ENCODE measurements around the gene PAPSS2. TPM values are rescaled to one million over a fixed set of nuclear protein-coding genes. Genes with fewer than 3 reads are reported as not detected.
A peak's percentile ranks its signal among the peaks of the same experiment; 100 is the strongest.

PAPSS2 gene
- total and polyA plus RNA-seq, 2 donors (not counting 3 experiments of a cell fraction or from before 2014, with no cell fraction given), result 27.9 to 82.6 TPM

DNA sequence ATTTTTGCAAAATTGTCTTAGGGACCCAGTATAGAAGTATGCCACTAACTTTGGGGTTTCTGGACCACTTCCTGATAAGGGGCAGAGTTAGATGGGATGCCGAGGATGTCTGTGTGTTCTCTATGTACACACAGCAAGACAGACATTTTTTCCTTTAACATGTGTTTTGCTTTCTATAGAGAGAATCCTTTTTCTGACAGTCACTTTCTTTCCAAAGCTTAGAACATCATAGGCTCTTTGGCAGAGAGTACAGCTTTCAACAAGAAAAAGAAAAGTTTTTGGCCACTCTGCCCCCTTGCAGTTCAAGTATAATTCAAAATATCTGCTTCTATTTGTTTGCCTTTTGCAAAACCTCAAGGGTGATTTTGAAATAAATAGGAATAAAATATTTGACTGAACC is 44.1 kb downstream of the PAPSS2 start:
- Histone ChIP-seq H3K4me1 (ENCODE audit: control insufficient read depth, extremely low read depth, insufficient read depth, low read length) (peaks cover 8% of the 10 kb centered on the region), H3K4me3 (replicated peaks in 1 of 3; ENCODE audit: insufficient read depth in 1 of 3, low read depth in 1 of 3, low read length in 3 of 3) (no peak overlapping the region), H4K20me1 (replicated peaks; ENCODE audit: control insufficient read depth, extremely low read depth, insufficient read depth, low read length) (no peaks in the 10 kb centered on the region), H3K36me3 (ENCODE audit: control insufficient read depth in 2 of 2, extremely low read depth in 1 of 2, insufficient read depth in 2 of 2, low read length in 2 of 2) (peaks cover 0 to 4% of the 10 kb centered on the region in 2 experiments), H3K9me3 (replicated peaks; ENCODE audit: control insufficient read depth, insufficient read depth, low read length) (no peaks in the 10 kb centered on the region), H3K9ac (replicated peaks; ENCODE audit: extremely low read depth, insufficient read depth, low read length) (no peak overlapping the region), H3K27ac (ENCODE audit: insufficient read depth, low read depth, low read length) (no peak overlapping the region), H3K27me3 (ENCODE audit: control insufficient read depth in 2 of 2, insufficient read depth in 2 of 2, low read length in 2 of 2) (no peaks in the 10 kb centered on the region), H2AFZ (ENCODE audit: low read depth, low read length) (no peak overlapping the region), H3K4me2 (ENCODE audit: insufficient read depth, low read length) (no peak overlapping the region), H3K79me2 (ENCODE audit: control insufficient read depth, insufficient read depth, low read length) (no peaks in the 10 kb centered on the region), H3K9me1 (replicated peaks; ENCODE audit: control insufficient read depth, extremely low read depth, insufficient read depth, low read length) (no peaks in the 10 kb centered on the region)
- no TSS peak for BruUV-seq (replicated peaks)
- TF ChIP-seq POLR2AphosphoS5 (IDR thresholded peaks at IDR 0.05; ENCODE audit: insufficient read depth, low read depth, low read length), result no peak
- TF ChIP-seq EZH2 (IDR thresholded peaks at IDR 0.05; ENCODE audit: borderline replicate concordance, low read depth, low read length, severe bottlenecking), result no peak
- ChIA-PET CTCF (no interaction called here), POLR2A (no interaction called here)
- intact Hi-C loops (cut with micrococcal nuclease) (no loop called here), dilution Hi-C loops (cut with MboI; ENCODE audit: extremely low pct_ligation_motif_present, low sequenced_read_pairs) (no loop called here)
- no peak for FAIRE-seq
- no peak for DNase-seq (ENCODE audit: low read depth, low spot score)

DNA sequence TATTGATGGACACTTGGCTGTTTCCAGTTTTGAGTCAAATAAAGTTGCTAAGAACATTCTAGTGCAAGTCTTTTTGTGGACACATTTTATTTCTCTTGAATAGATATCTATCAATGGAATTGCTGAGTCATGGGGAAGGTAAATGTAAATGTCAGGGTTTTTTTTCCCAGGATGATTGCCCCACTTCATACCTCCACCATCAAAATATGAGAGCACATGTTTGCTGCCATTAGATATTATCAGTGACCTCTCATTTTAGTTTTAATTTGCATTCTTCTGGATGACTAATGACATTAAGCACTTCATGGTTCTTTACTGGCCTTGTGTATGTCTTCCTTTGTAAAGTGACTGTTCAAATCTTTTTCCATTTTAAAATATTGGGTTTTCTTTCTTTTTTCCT is 45.7 kb downstream of the PAPSS2 start:
- Histone ChIP-seq H3K79me2 (ENCODE audit: control insufficient read depth, insufficient read depth, low read length) (no peaks in the 10 kb centered on the region), H3K27ac (ENCODE audit: insufficient read depth, low read depth, low read length) (no peak overlapping the region), H3K4me2 (ENCODE audit: insufficient read depth, low read length) (no peak overlapping the region), H3K9me1 (replicated peaks; ENCODE audit: control insufficient read depth, extremely low read depth, insufficient read depth, low read length) (no peaks in the 10 kb centered on the region), H3K4me1 (ENCODE audit: control insufficient read depth, extremely low read depth, insufficient read depth, low read length) (peaks cover 8% of the 10 kb centered on the region), H4K20me1 (replicated peaks; ENCODE audit: control insufficient read depth, extremely low read depth, insufficient read depth, low read length) (no peaks in the 10 kb centered on the region), H3K9ac (replicated peaks; ENCODE audit: extremely low read depth, insufficient read depth, low read length) (no peak overlapping the region), H3K4me3 (replicated peaks in 1 of 3; ENCODE audit: insufficient read depth in 1 of 3, low read depth in 1 of 3, low read length in 3 of 3) (no peak overlapping the region), H3K27me3 (ENCODE audit: control insufficient read depth in 2 of 2, insufficient read depth in 2 of 2, low read length in 2 of 2) (no peaks in the 10 kb centered on the region), H3K36me3 (ENCODE audit: control insufficient read depth in 2 of 2, extremely low read depth in 1 of 2, insufficient read depth in 2 of 2, low read length in 2 of 2) (peaks cover 2 to 4% of the 10 kb centered on the region in 2 experiments), H3K9me3 (replicated peaks; ENCODE audit: control insufficient read depth, insufficient read depth, low read length) (no peaks in the 10 kb centered on the region), H2AFZ (ENCODE audit: low read depth, low read length) (no peak overlapping the region)
- FAIRE-seq (no peak), DNase-seq (ENCODE audit: low read depth, low spot score) (peak; percentile 32)
- intact Hi-C loops (cut with micrococcal nuclease) (no loop called here), dilution Hi-C loops (cut with MboI; ENCODE audit: extremely low pct_ligation_motif_present, low sequenced_read_pairs) (no loop called here)
- CTCF ChIA-PET, result no interaction called here
- BruUV-seq (replicated peaks), result no TSS peak
- TF ChIP-seq POLR2AphosphoS5 (IDR thresholded peaks at IDR 0.05; ENCODE audit: insufficient read depth, low read depth, low read length) (no peak), POLR2A (IDR thresholded peaks at IDR 0.05; ENCODE audit: low read depth, low read length) (no peak), EZH2 (IDR thresholded peaks at IDR 0.05; ENCODE audit: borderline replicate concordance, low read depth, low read length, severe bottlenecking) (no peak), JUN (IDR thresholded peaks at IDR 0.05; ENCODE audit: borderline replicate concordance, insufficient read depth, insufficient read length, low read depth) (no peak), FOS (IDR thresholded peaks at IDR 0.05; ENCODE audit: borderline replicate concordance, insufficient read depth, low read length) (no peak), GATA2 (IDR thresholded peaks at IDR 0.05; ENCODE audit: insufficient read depth, insufficient read length, low read depth, low read length) (no peak), MYC (IDR thresholded peaks at IDR 0.05; ENCODE audit: low read depth, low read length) (no peak)
- TF ChIP-seq, protein P1, sequence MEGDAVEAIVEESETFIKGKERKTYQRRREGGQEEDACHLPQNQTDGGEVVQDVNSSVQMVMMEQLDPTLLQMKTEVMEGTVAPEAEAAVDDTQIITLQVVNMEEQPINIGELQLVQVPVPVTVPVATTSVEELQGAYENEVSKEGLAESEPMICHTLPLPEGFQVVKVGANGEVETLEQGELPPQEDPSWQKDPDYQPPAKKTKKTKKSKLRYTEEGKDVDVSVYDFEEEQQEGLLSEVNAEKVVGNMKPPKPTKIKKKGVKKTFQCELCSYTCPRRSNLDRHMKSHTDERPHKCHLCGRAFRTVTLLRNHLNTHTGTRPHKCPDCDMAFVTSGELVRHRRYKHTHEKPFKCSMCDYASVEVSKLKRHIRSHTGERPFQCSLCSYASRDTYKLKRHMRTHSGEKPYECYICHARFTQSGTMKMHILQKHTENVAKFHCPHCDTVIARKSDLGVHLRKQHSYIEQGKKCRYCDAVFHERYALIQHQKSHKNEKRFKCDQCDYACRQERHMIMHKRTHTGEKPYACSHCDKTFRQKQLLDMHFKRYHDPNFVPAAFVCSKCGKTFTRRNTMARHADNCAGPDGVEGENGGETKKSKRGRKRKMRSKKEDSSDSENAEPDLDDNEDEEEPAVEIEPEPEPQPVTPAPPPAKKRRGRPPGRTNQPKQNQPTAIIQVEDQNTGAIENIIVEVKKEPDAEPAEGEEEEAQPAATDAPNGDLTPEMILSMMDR (IDR thresholded peaks at IDR 0.05; ENCODE audit: extremely low read depth in 1 of 2, insufficient read depth in 1 of 2, low read depth in 1 of 2, low read length in 2 of 2), result no peak
- TF ChIP-seq, protein P2, sequence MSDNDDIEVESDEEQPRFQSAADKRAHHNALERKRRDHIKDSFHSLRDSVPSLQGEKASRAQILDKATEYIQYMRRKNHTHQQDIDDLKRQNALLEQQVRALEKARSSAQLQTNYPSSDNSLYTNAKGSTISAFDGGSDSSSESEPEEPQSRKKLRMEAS (IDR thresholded peaks at IDR 0.05; ENCODE audit: insufficient read depth, insufficient read length), result no peak
- POLR2A ChIA-PET, result no interaction called here

Data from endothelial cell of umbilical vein (primary cell).